CD1c-positive myeloid dendritic cell (primary cell): Measurements from ENCODE around the gene DNER.

ENCODE experiments used
- DNase-seq: peaks from one replicate; pipeline ENCODE4 v3.0.0-alpha.2; 2016; ENCODE audit errors: extremely low spot score

The DNER gene

DNA sequence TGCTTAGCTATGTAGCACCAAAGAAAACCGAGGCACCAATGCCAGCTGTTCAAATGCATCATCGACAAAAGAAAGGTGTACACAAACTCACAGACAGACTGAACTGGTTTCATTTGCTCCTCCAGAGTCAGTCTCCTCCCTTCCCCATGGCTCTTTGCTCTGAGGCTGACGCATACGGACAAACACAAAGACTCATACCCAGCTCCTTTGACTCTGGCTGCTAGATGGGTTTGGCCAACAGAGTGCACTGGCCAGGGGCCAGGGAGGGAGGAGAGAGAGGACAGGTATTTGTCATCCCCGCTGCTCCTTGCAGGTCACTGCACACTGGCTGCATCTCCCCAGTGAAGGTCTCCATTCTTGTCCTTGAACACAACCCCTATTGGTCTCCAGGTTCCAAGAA, 40.7 kb downstream of the DNER start:
- no peak for DNase-seq

DNA sequence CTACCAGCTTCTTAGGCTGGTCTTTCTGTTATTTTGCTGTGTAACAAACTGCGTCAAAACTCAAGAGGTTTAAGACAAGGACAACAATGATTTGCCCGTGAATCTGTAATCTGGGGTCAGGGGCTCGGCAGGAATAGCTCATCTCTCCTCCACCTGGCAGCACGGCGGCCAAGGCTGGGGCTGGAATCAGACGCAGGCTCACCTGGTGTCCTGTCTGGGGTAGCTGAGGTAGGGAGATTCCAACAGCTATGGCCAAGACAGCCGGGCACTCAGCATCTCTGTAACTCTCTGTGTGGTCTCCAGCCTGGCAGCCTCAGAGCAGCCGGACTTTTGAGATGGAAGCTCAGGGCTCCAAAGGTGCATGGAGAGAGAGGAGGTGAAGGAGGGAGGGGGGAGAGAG, 42.3 kb downstream of the DNER start:
- DNase-seq, result no peak

DNA sequence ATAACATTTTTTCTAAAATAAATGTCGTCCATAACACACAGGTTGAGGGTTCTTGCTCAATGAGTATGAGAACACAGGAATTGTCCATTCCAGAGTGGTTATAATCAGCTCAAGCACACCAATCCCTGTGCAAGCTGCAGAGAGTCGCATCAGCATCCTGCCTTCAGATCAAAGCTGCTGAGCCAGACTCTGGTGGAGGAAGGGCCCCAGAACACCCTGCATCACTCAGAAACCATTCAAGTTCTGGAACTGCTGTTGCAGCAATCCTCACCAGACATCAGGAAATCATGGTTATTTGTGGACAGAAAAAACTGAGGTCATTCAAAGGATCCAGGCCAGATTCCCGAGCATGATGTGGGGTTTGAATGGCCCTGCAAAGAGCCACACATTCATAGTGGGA, 44.5 kb downstream of the DNER start:
- DNase-seq, result no peak

DNA sequence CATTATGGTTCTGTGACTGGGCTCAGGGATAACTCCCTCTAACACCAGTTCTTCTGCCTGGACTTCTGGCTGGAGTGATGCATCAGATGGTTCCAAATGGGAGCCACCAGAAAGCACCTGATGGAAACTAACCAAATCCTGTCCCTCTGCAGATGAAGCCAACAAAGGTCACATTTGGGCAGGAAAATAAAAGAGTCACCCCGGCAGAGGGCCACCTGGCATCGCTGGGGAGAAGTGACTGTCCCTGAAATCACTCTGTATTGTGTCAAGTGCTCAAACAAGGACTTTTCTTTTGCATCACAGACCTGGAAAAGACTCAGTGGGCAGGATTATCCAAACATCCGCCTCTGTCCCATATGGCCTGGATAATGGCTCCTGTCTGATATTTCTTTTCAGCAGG, 47.5 kb downstream of the DNER start:
- DNase-seq, result no peak

DNA sequence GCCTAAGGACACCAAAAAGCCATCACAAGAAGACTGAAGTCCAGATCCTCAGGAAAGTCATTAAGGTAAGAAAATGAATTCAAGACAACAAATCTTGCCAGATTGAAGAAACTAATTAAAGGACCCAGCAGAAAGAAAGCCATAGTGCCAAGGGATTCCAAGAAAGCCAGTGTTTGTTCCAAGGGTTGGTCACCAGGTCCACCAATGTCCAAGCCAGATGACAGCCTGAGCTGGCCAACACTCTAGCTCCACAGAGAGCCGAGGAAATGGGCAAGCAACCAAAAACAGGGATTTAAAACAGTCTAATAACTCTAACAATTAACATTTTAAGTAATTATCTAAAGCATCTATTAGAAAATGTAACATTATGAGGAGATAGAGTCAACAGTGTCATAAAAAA, 49.2 kb downstream of the DNER start:
- DNase-seq, result no peak

DNA sequence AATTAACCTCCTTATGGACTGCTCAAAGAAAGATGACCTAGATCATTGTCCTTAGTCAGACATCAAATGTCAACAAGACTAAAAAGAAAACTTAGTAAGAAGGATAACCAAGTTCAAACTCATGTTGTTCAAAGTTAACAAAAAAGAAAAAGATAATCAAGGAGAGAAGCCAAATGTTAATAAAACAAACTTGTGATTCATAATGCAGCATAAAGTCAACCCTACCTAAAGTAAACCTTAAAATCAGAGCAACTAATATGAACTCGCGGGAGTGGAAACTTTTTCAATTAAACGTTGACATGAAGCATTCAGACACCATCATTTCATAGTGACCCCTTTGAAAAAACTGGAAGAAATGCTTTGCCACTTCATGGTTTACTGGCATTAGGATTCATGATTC, 52.9 kb downstream of the DNER start:
- no peak for DNase-seq

DNA sequence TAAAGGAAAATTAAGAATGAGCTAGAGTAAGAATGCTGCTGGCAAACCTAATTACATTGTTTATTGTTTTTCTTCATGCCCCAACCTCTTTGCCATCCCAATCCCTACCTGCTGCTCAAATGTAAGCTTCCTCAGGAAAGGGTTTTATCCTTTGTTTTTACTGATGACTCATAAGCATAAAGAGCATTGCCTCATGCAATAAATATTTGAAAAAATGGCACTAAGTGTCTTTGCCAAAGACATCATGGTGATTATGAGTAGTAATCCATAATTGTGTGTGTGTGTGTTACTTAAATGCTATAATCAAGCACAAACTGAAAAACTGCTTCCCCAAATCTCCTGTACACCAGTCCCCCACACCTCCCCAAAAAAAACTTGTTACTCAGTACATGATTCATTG, 53.4 kb downstream of the DNER start:
- DNase-seq, result no peak

DNA sequence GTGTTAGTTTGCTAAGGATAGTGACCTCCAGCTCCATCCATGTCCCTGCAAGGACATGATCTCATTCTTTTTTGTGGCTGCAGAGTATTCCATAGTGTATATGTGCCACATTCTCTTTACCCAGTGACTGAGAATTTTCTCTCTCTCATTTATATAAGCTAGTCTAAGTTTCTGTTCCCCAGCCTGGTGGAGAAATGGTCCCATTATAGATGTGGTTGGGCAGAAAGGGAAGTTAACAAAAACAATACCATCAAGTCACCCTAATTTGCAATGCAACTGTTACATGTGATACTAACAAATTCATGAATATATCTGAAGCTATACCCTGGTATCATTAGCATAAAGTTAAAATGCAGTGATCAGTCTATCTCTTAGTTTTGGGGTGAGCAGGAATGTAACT, 54.0 kb downstream of the DNER start:
- DNase-seq, result no peak

DNA sequence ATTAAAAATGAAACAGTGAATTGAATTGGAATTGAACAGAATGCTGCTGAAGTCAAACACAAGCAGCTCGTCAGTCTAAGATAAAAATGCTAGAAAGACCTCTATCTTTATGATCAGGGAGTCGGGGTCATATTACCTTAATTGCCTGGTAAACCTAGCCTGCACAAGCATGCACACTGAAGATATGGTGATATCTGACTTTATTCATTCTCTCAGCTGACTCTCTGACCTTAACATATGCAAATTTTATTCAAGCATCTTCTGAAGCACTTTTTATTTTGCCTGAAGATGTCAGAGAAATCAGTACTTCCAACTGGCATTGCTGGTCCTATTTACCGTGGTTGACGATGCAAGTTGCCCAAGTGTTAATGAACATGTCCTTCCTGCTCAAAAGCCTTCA, 56.4 kb downstream of the DNER start:
- DNase-seq, result no peak

DNA sequence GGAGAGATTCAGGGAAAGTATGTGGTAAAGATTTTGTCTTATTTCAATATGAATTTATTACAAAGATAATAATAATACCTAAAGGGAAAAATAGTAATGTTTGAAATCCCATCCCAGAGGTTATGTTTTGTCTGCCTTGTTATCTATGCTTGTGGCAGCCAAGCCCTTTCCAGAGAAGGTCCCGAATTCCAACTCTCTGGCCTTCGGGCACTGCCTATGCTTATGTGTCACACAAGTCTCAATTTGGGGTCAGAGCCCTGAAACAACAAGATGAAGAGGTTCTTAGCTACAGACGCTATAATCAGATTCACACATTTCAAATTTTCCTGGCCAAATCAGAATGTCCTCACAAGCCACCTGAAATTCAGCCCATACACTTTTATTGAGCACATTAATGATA, 59.9 kb downstream of the DNER start:
- DNase-seq, result no peak

DNA sequence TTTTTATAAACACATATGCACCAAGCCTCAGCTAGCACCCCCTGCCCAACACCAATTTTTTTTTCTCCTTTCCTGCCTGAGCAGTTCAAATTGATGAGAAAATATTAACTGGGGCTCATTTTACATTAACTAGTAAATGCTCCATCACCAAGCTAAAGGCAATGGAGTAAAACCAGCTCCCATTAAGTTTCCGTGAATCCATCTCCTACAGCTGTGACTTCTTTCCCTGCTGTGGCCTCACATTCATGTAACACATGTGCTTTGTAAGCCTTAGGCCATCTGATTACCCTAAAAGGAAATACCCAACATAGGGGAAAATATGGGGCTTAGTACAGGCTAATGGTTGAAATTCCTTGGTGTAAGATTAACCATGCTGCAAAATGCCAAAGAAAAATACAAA, 60.8 kb downstream of the DNER start:
- DNase-seq, result no peak

DNA sequence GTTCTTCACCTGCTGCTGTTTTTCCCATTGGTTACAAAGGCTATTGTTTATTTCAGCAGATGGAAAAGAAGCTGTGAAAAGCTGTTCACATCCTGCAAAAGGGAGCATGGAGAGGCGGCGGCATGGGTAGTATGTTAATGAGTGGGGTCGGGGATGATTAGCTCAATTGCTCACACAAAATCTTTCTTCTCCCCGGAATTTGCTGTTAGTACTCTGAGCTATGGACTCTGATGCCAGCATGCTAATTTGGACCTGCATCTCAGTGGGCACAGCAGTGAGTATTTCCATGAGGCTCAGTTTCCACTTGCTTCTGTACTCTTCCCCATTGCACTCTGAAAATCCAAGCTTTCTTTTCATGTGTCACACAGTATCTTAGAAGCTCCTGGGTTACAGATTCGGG, 61.6 kb downstream of the DNER start:
- DNase-seq, result no peak

DNA sequence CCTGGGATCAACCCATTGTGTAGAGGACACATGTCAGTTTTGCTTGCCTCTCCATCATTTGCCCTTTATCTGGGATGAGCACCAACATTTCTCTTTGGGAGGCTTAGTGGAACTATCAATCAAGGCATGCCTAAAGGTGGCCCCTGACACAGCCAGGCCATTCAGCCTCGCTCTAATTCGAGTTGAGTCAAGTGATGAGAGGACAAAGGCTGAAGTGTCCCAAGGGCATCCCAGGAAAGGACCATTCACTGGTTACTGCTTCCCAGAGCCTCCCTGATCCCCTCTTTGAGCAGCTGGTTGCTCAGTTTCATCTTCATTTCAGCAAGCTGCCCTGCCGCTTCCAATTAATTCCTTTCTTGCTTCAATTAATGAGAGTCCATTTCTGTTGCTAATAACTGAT, 63.5 kb downstream of the DNER start:
- no peak for DNase-seq

DNA sequence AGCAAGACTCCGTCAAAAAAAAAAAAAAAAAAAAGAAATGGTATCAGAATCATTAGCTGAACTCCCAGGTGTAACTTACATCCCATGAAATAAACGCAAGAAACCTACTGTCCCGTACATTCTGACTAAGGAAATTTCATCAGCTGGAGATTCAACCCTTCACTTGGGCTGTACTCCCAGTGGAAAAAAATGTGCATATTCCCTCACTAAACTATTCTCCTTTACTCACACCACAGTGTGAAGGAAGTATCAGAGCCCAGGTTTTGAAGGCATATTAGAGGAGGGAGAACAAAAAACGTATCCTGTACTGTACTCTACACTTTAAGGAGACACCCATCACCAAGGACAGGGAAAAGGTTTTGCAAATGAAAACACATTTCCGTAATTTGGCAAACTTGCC, 64.3 kb downstream of the DNER start:
- DNase-seq, result no peak

DNA sequence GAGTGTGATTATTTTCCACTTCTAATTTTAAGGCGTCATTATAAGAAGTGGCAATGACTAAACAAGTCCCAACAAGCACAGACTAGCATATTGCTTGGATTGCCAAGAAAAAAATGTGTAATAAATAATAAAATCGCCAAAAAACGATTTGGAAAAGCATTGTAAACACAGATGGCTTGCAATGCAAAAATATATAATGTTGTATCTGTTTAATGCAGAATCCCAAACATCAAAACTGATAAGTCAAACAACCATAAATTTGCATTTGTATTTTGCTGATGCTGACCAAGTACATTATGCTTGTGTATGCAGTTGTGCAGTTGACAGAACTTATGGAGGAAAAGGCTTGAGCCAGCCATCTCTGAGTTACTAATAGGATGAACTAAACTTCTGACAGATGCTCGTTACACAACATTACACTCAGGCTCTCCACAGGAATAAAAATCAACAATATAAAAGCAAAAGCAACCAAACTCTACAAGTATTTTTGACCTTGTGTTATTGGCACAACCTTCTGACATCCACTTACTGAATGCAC, 68.1 kb downstream of the DNER start:
- DNase-seq, result no peak

DNA sequence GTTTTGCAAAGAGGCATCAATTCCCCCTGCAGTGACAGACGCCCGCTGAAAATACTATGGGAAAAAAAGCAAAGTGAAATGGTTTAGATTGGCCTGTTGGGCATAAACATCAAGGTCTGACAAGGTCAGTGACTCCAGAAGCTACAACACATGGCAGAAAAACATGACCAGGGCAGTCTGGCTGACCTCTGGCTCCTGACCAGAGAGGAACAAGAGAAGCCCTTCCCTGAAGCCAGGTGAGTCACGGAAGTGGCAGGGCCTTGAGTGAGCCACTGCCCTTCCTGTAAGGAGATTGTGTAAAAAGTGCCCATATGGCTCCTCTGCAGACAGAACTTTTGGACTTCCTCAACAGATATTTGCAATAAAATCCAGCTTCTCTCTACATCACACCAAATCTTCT, 72.0 kb downstream of the DNER start:
- no peak for DNase-seq

DNA sequence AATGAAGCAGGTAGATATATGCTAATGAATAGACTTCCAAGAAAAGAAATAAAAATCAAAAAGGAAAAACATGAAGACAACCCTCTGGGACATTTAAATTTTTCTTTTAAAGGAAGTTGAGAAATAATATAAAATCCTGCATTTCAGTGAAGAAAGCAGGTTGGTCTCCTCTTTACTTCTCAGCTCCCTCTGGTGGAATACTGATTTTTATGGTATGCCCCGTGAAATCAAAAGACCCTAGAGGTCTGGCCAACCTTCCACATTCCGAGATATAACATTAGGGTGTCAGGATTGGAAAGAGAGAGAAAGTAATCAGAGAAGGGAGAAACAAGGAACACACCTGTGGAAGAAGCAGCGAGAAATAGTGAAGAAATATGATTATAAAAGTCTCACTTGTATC, 72.7 kb downstream of the DNER start:
- no peak for DNase-seq

DNA sequence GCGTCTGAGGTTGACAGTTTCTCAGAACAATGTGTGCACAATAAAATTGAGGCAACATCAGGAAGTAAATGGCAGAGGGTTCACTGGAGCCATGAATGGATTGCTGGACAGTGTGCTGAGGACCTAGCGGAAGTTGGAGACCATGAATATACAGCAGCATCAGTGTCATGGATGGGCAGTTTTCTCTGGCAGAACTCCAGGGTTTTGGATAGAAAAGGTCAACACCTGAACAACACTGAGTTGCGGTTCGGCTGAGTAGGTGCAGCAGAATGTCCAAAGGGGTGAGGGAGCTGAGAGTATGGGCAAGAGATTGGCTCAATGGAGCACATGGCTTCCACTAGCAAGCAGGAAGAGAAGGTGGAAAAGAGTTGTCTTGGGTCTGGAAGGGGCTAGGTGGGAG, 73.7 kb downstream of the DNER start:
- DNase-seq, result no peak

DNA sequence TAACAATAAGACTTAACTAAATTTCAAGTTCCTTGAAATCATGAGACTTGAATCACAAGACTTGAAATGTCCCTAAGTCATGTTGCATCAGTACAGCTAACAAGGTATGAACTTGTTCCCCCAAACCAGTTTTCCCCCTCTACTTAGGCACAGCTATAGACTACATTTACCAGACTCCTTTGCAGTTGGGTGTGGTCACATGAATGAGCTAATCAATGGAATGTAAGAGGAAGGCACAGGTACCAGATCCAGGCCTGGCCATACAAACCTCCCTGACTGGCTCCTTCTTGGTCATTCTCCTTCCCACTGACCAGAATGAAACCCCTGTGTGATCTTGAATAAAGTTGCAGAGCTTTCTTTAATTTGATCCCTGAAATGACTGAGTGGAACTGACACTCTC, 77.8 kb downstream of the DNER start:
- no peak for DNase-seq

DNA sequence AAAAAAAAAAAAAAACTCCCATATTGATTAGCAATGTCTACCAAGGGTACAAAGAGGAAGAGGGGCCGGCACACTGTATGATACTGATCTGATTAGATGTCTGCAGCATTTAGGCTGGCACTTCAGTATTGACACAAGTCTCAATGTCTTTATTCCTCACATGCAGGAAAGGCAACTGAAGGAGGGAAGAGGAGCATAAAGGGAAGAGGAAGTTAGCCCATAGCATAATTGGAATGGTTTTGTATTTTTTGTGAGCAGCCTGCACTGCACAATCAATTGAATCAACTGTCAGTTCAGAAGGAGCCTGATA, 79.0 kb downstream of the DNER start:
- no peak for DNase-seq

DNA sequence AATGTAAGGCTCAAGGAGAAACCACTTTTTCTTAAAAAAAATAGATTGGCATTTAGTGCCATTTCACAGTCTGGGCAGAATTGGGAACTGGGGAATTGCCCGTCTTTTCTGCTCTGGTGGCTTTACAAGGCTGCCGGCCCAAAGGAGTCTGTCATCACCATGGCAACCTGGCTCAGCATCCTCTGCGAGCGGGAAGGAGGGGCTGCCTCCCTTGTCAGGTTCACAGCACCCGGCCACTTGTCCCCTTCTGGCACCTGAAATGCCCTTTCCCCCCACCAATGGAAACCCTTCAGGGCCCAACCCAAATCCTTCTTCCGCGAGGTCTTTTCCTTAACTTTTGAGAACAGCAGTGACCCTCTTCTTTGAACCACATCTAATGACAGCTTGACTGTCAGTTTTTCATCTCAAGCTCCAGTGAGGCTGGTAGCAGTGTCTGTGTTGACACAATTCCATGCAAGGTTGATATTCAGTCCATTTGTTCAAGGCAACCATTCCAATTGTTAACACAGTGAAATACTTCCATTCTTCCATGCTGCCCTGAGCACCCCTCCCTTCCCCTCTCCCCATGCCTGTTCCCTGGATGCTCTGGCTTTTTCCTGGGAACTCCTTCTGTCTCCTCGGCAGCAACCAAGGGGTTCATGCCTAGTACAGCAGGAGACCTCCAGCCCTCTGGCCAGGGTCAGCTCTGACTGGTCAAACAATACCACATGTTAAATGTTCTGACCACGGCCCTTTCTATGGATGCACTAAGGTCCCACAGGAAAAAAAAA, 79.6 kb downstream of the DNER start:
- DNase-seq, result no peak

DNA sequence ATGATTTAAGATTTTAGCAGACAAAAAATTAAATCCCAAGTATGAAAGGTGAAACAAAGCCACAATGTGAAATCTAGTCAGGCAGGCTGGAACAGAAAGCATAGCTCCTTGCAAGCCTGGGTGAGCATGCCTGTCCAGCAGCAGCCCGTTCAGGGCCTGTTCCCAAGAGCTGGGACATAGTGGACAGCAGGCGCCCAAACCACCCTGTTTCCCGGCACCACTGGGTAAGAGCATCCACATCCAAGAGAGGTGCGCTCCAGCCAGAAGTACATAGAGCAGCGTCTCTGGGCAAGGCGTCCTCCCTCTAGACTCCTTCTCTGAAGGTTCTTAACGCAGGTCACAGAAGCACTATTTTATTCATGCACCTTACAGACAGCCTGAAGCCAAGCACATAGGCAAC, 80.8 kb downstream of the DNER start:
- no peak for DNase-seq

DNA sequence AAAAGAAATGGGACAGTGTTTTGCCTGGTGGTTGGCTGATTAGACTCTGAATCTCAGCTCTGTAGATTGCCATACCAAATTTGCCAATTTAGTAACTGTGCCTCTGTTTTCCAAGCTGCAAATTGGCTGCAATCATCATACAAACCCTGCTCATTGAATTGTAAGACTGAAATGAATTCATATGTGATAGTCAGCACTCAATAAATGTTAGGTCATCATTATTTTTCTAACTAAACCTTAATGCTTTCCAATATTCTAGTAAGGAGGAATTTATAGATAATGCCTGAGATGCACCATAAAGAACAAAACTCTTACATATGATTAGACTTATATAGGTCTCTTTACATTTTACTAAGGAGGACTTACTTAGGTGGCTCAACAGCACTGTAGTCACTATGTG, 85.3 kb downstream of the DNER start:
- DNase-seq, result no peak

DNA sequence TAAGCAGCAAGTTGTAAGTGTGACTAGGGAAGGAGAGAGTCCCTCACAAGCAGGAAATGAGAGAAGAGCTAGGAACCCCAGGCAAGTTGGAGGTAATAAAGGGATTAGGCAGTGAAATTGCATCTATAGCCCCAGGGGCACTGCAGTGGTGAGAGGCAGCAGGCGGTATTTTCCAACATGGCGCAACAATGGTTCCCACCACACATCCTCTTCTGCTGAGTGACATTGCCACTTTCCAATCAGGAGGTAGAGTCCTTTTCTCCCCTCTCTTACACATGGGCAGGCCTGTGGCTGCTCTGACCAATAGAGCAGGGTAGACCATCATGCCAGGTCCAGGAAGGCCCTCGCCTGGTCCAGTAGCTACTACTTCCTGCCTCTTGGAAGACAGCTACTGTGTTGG, 86.6 kb downstream of the DNER start:
- DNase-seq, result no peak
